HG03045 (cell line): ENCODE measurements around the gene LRRC23.

Experiments used
- ATAC-seq: cut with Tn5 transposase; IDR thresholded peaks from one replicate; pipeline ENCODE4 v1.9.1; 2021; ENCODE audit warnings: mild to moderate bottlenecking, moderate library complexity; ENCODE audit not compliant: unreplicated experiment

The LRRC23 gene

GRCh38 chr12:6942331-6942665, 37.7 kb downstream of the LRRC23 start:
- ATAC-seq = no peak

- peak; percentile 22 for ATAC-seq
These were observed 38.7 kb downstream of the LRRC23 start for GRCh38 chr12:6943389-6943721.

GRCh38 chr12:6943722-6944380, 39.2 kb downstream of the LRRC23 start, which contains the start of the genes C12orf57 and RNU7-1:
TSS of gene C12orf57 (plus strand) at chr12:6944022. CDS start at chr12:6944122, 100 bp downstream.
TSS of gene RNU7-1 (plus strand) at chr12:6943816.
- peak; percentile 43 for ATAC-seq

GRCh38 chr12:6944381-6945186, 40.0 kb downstream of the LRRC23 start:
- peak; percentile 39 for ATAC-seq

- ATAC-seq = no peak
These were observed 41.0 kb downstream of the LRRC23 start for GRCh38 chr12:6945613-6946012.

- ATAC-seq = peak; percentile 27
These were observed 41.7 kb downstream of the LRRC23 start for GRCh38 chr12:6946033-6946919.

GRCh38 chr12:6946920-6947374, 42.3 kb downstream of the LRRC23 start:
- ATAC-seq = no peak

- ATAC-seq = no peak
These were observed 43.0 kb downstream of the LRRC23 start for GRCh38 chr12:6947615-6948014.

- no peak for ATAC-seq
These were observed 44.4 kb downstream of the LRRC23 start for GRCh38 chr12:6948873-6949594.

- ATAC-seq = no peak
These were observed 45.8 kb downstream of the LRRC23 start for GRCh38 chr12:6950401-6950801.

- ATAC-seq = no peak
These were observed 46.4 kb downstream of the LRRC23 start, which contains the start of gene PTPN6 for GRCh38 chr12:6950811-6951540. TSS of gene PTPN6 (plus strand) at chr12:6951356. CDS start at chr12:6951513, 157 bp downstream.

- ATAC-seq = no peak
These were observed 47.0 kb downstream of the LRRC23 start for GRCh38 chr12:6951551-6952120.

GRCh38 chr12:6952121-6952862, 47.7 kb downstream of the LRRC23 start:
- no peak for ATAC-seq

- ATAC-seq = no peak
These were observed 48.3 kb downstream of the LRRC23 start for GRCh38 chr12:6952863-6953441.

GRCh38 chr12:6953442-6954315, 49.1 kb downstream of the LRRC23 start:
- peak; percentile 55 for ATAC-seq

- ATAC-seq = no peak
These were observed 49.9 kb downstream of the LRRC23 start for GRCh38 chr12:6954316-6955107.
